HepG2 (cell line): ENCODE results near the gene MTUS2.

Experiments used
- CBX2 ChIP-seq, 2 experiments: fragments of 200-600 bp in 1 of 2; sonication (generic); formaldehyde crosslinking in 1 of 2; IDR thresholded peaks; 2 replicates each; pipeline versions ENCODE4 v1.7.0 to v1.8.1; 2018 to 2022; ENCODE audit warnings: low read depth in 2 of 2, low read length in 1 of 2, mild to moderate bottlenecking in 1 of 2, missing genetic modification reagents in 1 of 2
- CENPT ChIP-seq: sonication (generic); formaldehyde crosslinking; IDR thresholded peaks from 2 replicates; pipeline ENCODE4 v1.8.0; 2022; ENCODE audit warnings: low read depth, mild to moderate bottlenecking, moderate library complexity, missing genetic modification reagents
- CREM ChIP-seq, 2 experiments: sonication (generic) in 1 of 2; formaldehyde crosslinking in 1 of 2; IDR thresholded peaks; 2 replicates each; pipeline versions ENCODE4 v1.4.0 to v1.6.1; 2016 to 2020; ENCODE audit warnings: antibody characterized with exemption in 1 of 2, mild to moderate bottlenecking in 1 of 2, missing genetic modification reagents in 1 of 2
- EP300 ChIP-seq, 3 experiments: sonication (generic) in 1 of 3; formaldehyde crosslinking in 1 of 3; IDR thresholded peaks; 2 replicates each; pipeline versions ENCODE4 v1.5.1 to v1.6.1; 2011 to 2020; ENCODE audit warnings: low read depth in 2 of 3, low read length in 2 of 3, borderline replicate concordance in 1 of 3, improper control_type of control experiment in 1 of 3, mild to moderate bottlenecking in 1 of 3, missing genetic modification reagents in 1 of 3, moderate library complexity in 1 of 3
- HES4 ChIP-seq: sonication (generic); formaldehyde crosslinking; IDR thresholded peaks from 2 replicates; pipeline ENCODE4 v1.9.0; 2021; ENCODE audit warnings: mild to moderate bottlenecking, missing genetic modification reagents, borderline replicate concordance
- MYC ChIP-seq: sonication (generic); formaldehyde crosslinking; IDR thresholded peaks from 2 replicates; pipeline ENCODE4 v1.9.0; 2021; ENCODE audit warnings: missing genetic modification reagents, borderline replicate concordance
- ZNF101 ChIP-seq: sonication (generic); formaldehyde crosslinking; IDR thresholded peaks from 2 replicates; pipeline ENCODE4 v1.4.0; 2020; ENCODE audit warnings: mild to moderate bottlenecking, low read depth, missing genetic modification reagents, borderline replicate concordance
- ZNF18 ChIP-seq: sonication (generic); formaldehyde crosslinking; IDR thresholded peaks from 2 replicates; pipeline ENCODE4 v1.8.0; 2022; ENCODE audit warnings: mild to moderate bottlenecking, missing genetic modification reagents; ENCODE audit not compliant: insufficient replicate concordance
- ZNF263 ChIP-seq: sonication (generic); formaldehyde crosslinking; IDR thresholded peaks from 2 replicates; pipeline ENCODE4 v1.4.0; 2020; ENCODE audit warnings: missing genetic modification reagents
- ZNF615 ChIP-seq: sonication (generic); formaldehyde crosslinking; IDR thresholded peaks from 2 replicates; pipeline ENCODE4 v1.5.0; 2020; ENCODE audit warnings: mild to moderate bottlenecking, missing genetic modification reagents, borderline replicate concordance
- ZNF720 ChIP-seq: sonication (generic); formaldehyde crosslinking; IDR thresholded peaks from 2 replicates; pipeline ENCODE4 v1.4.0; 2020; ENCODE audit warnings: missing genetic modification reagents
- ZNF770 ChIP-seq: sonication (generic); formaldehyde crosslinking; IDR thresholded peaks from 2 replicates; pipeline ENCODE4 v1.5.0; 2020; ENCODE audit warnings: mild to moderate bottlenecking, missing genetic modification reagents
- TF ChIP-seq, protein P1 (sequence below): IDR thresholded peaks from 2 replicates; pipeline ENCODE4 v1.4.0; 2020; ENCODE audit warnings: mild to moderate bottlenecking, missing genetic modification reagents

DNA sequence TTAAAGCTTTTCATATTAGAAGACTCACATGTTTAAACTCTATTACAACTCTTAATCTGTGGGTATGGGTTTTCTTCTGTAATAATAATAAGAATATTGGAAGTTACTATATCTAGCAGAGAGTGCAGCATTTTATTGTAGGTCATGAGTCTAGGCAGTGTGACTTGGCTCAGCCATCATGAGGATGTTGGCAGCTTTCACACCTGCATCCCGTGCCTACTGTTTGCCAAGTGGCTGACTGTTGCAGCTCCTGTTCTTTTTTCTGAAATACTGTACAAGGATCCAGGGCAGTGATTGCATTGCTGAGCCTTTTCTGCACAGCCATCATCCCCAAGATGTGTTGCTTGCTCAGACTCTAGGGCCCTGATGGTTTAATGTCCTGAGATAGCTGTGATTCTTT, 47.4 kb downstream of the MTUS2 start:
- TF ChIP-seq ZNF18 (CRISPR knock-in tag) (no peak), CBX2 (IDR thresholded peaks at IDR 0.05; ENCODE audit: low read depth, low read length) (no peak), CBX2 (CRISPR knock-in tag; IDR thresholded peaks at IDR 0.05; ENCODE audit: low read depth) (no peak), ZNF720 (no peak), CREM (IDR thresholded peaks at IDR 0.05) (no peak), CREM (CRISPR knock-in tag; IDR thresholded peaks at IDR 0.05) (no peak), CENPT (CRISPR knock-in tag) (no peak), ZNF263 (CRISPR knock-in tag) (no peak), EP300 (IDR thresholded peaks at IDR 0.05; ENCODE audit: low read depth in 2 of 2, low read length in 2 of 2) (no peak), EP300 (CRISPR knock-in tag; IDR thresholded peaks at IDR 0.05; ENCODE audit: borderline replicate concordance) (no peak), ZNF615 (no peak), MYC (CRISPR knock-in tag) (no peak), ZNF770 (CRISPR knock-in tag) (no peak), ZNF101 (CRISPR knock-in tag) (no peak), HES4 (CRISPR knock-in tag) (no peak)
- TF ChIP-seq, protein P1, sequence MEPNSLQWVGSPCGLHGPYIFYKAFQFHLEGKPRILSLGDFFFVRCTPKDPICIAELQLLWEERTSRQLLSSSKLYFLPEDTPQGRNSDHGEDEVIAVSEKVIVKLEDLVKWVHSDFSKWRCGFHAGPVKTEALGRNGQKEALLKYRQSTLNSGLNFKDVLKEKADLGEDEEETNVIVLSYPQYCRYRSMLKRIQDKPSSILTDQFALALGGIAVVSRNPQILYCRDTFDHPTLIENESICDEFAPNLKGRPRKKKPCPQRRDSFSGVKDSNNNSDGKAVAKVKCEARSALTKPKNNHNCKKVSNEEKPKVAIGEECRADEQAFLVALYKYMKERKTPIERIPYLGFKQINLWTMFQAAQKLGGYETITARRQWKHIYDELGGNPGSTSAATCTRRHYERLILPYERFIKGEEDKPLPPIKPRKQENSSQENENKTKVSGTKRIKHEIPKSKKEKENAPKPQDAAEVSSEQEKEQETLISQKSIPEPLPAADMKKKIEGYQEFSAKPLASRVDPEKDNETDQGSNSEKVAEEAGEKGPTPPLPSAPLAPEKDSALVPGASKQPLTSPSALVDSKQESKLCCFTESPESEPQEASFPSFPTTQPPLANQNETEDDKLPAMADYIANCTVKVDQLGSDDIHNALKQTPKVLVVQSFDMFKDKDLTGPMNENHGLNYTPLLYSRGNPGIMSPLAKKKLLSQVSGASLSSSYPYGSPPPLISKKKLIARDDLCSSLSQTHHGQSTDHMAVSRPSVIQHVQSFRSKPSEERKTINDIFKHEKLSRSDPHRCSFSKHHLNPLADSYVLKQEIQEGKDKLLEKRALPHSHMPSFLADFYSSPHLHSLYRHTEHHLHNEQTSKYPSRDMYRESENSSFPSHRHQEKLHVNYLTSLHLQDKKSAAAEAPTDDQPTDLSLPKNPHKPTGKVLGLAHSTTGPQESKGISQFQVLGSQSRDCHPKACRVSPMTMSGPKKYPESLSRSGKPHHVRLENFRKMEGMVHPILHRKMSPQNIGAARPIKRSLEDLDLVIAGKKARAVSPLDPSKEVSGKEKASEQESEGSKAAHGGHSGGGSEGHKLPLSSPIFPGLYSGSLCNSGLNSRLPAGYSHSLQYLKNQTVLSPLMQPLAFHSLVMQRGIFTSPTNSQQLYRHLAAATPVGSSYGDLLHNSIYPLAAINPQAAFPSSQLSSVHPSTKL (CRISPR knock-in tag): no peak
